Upper lobe of left lung (tissue), 6 donors: ENCODE measurements around the gene DOCK4. TPM values are rescaled to one million over a fixed set of nuclear protein-coding genes. Genes with fewer than 3 reads are reported as not detected.

ENCODE experiments used
- ATAC-seq, 2 donors: fragments of 200-7000 bp; cut with Tn5 transposase; one replicate each; pipeline ENCODE4 v1.9.1; 2022; ENCODE audit warnings: mild to moderate bottlenecking in 2 of 2, moderate library complexity in 2 of 2; ENCODE audit not compliant: low FRiP score in 2 of 2
- DNase-seq, 2 donors: peaks; one replicate each; pipeline ENCODE4 v3.0.0-alpha.2; 2019 to 2020
- H3K27ac ChIP-seq, 4 donors: fragments of 200-600 bp; sonication (generic); one replicate each; pipeline ENCODE4 v1.5.1; 2016 to 2019
- H3K27me3 ChIP-seq, 4 donors: fragments of 200-600 bp; sonication (generic); one replicate each; pipeline ENCODE4 v1.5.1; 2017 to 2019
- H3K36me3 ChIP-seq, 4 donors: fragments of 200-600 bp; sonication (generic); one replicate each; pipeline ENCODE4 v1.5.1; 2016 to 2019
- H3K4me1 ChIP-seq, 4 donors: fragments of 200-600 bp; sonication (generic); one replicate each; pipeline ENCODE4 v1.5.1; 2018 to 2019
- H3K4me3 ChIP-seq, 4 donors: fragments of 200-600 bp; sonication (generic); one replicate each; pipeline ENCODE4 v1.5.1; 2017 to 2019; ENCODE audit warnings: mild to moderate bottlenecking in 2 of 4, moderate library complexity in 1 of 4
- H3K9me3 ChIP-seq, 4 donors: fragments of 200-600 bp; sonication (generic); one replicate each; pipeline ENCODE4 v1.5.1; 2018 to 2019
- CTCF ChIP-seq, 6 experiments: fragments of 450-650 bp in 4 of 6; fragments of 200-600 bp in 2 of 6; sonication (generic) in 2 of 6; IDR thresholded peaks; one replicate each; pipeline ENCODE4 v1.5.1; 2016 to 2019; ENCODE audit warnings: antibody characterized with exemption in 6 of 6
- EP300 ChIP-seq, 4 donors: sonication (generic); formaldehyde crosslinking; IDR thresholded peaks; one replicate each; pipeline ENCODE4 v1.5.1; 2017; ENCODE audit warnings: antibody characterized with exemption in 4 of 4, control low read depth in 2 of 4
- POLR2A ChIP-seq, 4 donors: fragments of 450-650 bp; IDR thresholded peaks; one replicate each; pipeline ENCODE4 v1.5.1; 2016 to 2017; ENCODE audit warnings: antibody characterized with exemption in 4 of 4, mild to moderate bottlenecking in 2 of 4
- POLR2AphosphoS5 ChIP-seq, 2 donors: sonication (generic); formaldehyde crosslinking; IDR thresholded peaks; one replicate each; pipeline ENCODE4 v1.5.1; 2017; ENCODE audit warnings: antibody characterized with exemption in 2 of 2
- WGBS, 2 donors: methylation state at CpG; one replicate each; pipeline ENCODE4 v1.1.5; 2017 to 2018; 5-methylcytosine and 5-hydroxymethylcytosine counted together
- total RNA-seq, 6 donors: library from RNA; depleted of rRNA in 4 of 6; stranded (reverse); fragments of >200 nt in 4 of 6; gene quantifications; one replicate each; pipeline versions ENCODE4 v1.1.0 to v1.2.1, GENCODE V29; 2016 to 2021
- donor health status: DM: no; HTN: no; CAD: no; lungs with moderate emphysema.
- donor health status: DM: no; HTN: yes; CAD: no; lungs with severe emphysema.

DOCK4 gene
- total RNA-seq, 6 donors from 2014 or later: 53.6 to 166 (median 100) TPM

GRCh38 chr7:112160771-112161150, 45.4 kb downstream of the DOCK4 start:
- Histone ChIP-seq H3K4me1 (peaks cover 37 to 63% (median 52%) of the 10 kb centered on the region in 4 donors), H3K4me3 (no peak overlapping the region), H3K9me3 (no peaks in the 10 kb centered on the region), H3K36me3 (no peaks in the 10 kb centered on the region), H3K27ac (peak overlapping the region; percentile 18 to 75 (median 48)), H3K27me3 (no peaks in the 10 kb centered on the region)
- TF ChIP-seq POLR2A (IDR thresholded peaks at IDR 0.05) (no peak), EP300 (IDR thresholded peaks at IDR 0.05) (no peak), POLR2AphosphoS5 (IDR thresholded peaks at IDR 0.05) (no peak), CTCF (IDR thresholded peaks at IDR 0.05) (no peak)
- ATAC-seq (no peak), DNase-seq (no peak)
- WGBS, 2 donors: 36 to 39% methylated on average over 7 of the region's 7 CpGs

- WGBS, 2 donors: 32 to 46% methylated on average over 2 of the region's 2 CpGs
- ATAC-seq: peak in 1 of 2 donors; percentile 50
- no peaks in the 10 kb centered on the region for H3K9me3 ChIP-seq
- peak overlapping the region; percentile 18 to 75 (median 48) for H3K27ac ChIP-seq
- H3K4me1 ChIP-seq: peaks cover 37 to 66% (median 52%) of the 10 kb centered on the region in 4 donors
- H3K27me3 ChIP-seq: no peaks in the 10 kb centered on the region
- H3K4me3 ChIP-seq: no peak overlapping the region
- DNase-seq: no peak
- H3K36me3 ChIP-seq: no peaks in the 10 kb centered on the region
- TF ChIP-seq CTCF (IDR thresholded peaks at IDR 0.05) (no peak), POLR2AphosphoS5 (IDR thresholded peaks at IDR 0.05) (peak in 1 of 2 donors; percentile 69), EP300 (IDR thresholded peaks at IDR 0.05) (peak in 2 of 4 donors; percentile 27 to 72), POLR2A (IDR thresholded peaks at IDR 0.05) (no peak)
These were observed 45.9 kb downstream of the DOCK4 start for GRCh38 chr7:112160130-112160770.

- Histone ChIP-seq H3K27ac (peak overlapping the region in 3 of 4 donors; percentile 18 to 75 (median 63)), H3K36me3 (no peaks in the 10 kb centered on the region), H3K4me1 (peaks cover 42 to 70% (median 48%) of the 10 kb centered on the region in 4 donors), H3K9me3 (no peaks in the 10 kb centered on the region), H3K4me3 (no peak overlapping the region), H3K27me3 (no peaks in the 10 kb centered on the region)
- DNase-seq (no peak), ATAC-seq (no peak)
- WGBS, 2 donors: 63 to 64% methylated on average over 8 of the region's 8 CpGs
- TF ChIP-seq POLR2AphosphoS5 (IDR thresholded peaks at IDR 0.05): no peak
- no peak for TF ChIP-seq CTCF (IDR thresholded peaks at IDR 0.05)
- no peak for TF ChIP-seq POLR2A (IDR thresholded peaks at IDR 0.05)
- TF ChIP-seq EP300 (IDR thresholded peaks at IDR 0.05): no peak
These were observed 46.8 kb downstream of the DOCK4 start for GRCh38 chr7:112159351-112159750.

- H3K4me3 ChIP-seq: no peak overlapping the region
- 51 to 56% methylated on average over 4 of the region's 4 CpGs for WGBS, 2 donors
- TF ChIP-seq CTCF (IDR thresholded peaks at IDR 0.05) (no peak), POLR2A (IDR thresholded peaks at IDR 0.05) (no peak), POLR2AphosphoS5 (IDR thresholded peaks at IDR 0.05) (no peak), EP300 (IDR thresholded peaks at IDR 0.05) (no peak)
- DNase-seq (no peak), ATAC-seq (peak in 1 of 2 donors; percentile 57)
- peaks cover 36 to 64% (median 38%) of the 10 kb centered on the region in 4 donors for H3K4me1 ChIP-seq
- H3K27me3 ChIP-seq: no peaks in the 10 kb centered on the region
- peak overlapping the region in 2 of 4 donors; percentile 19 to 63 for H3K27ac ChIP-seq
- no peaks in the 10 kb centered on the region for H3K9me3 ChIP-seq
- H3K36me3 ChIP-seq: no peaks in the 10 kb centered on the region
These were observed 49.1 kb downstream of the DOCK4 start for GRCh38 chr7:112157072-112157471.

- WGBS, 2 donors: 63 to 91% methylated on average over 1 of the region's 1 CpG
- no peak for ATAC-seq
- peak overlapping the region in 1 of 4 donors; percentile 63 for H3K27ac ChIP-seq
These were observed 49.8 kb downstream of the DOCK4 start for GRCh38 chr7:112156412-112156811.

More at GRCh38 chr7:112156412-112156811, 49.8 kb downstream of the DOCK4 start:
- no peak overlapping the region for H3K4me3 ChIP-seq
- DNase-seq: no peak
- no peaks in the 10 kb centered on the region for H3K36me3 ChIP-seq
- H3K9me3 ChIP-seq: no peaks in the 10 kb centered on the region
- H3K4me1 ChIP-seq: peaks cover 30 to 58% (median 32%) of the 10 kb centered on the region in 4 donors
- no peaks in the 10 kb centered on the region for H3K27me3 ChIP-seq
- TF ChIP-seq CTCF (IDR thresholded peaks at IDR 0.05) (no peak), POLR2A (IDR thresholded peaks at IDR 0.05) (no peak), POLR2AphosphoS5 (IDR thresholded peaks at IDR 0.05) (no peak), EP300 (IDR thresholded peaks at IDR 0.05) (no peak)
